ENCODE measurements around the gene TNFRSF12A. TPM values are rescaled to one million over a fixed set of nuclear protein-coding genes. Genes with fewer than 3 reads are reported as not detected.
"Not testable (repeated sequence)": the region's sequence is repeated elsewhere in the genome, so short reads cannot be mapped to it uniquely, and the experiment has no call there.

Gene TNFRSF12A
- total RNA-seq, 1 donor from 2014 or later = 14.3 TPM

- Mint-ChIP-seq H3K27ac (no peak overlapping the region), H3K36me3 (peaks cover 5% of the 10 kb centered on the region), H3K27me3 (ENCODE audit: insufficient read depth, low read depth) (peaks cover 12% of the 10 kb centered on the region), H3K4me1 (peaks cover 12% of the 10 kb centered on the region), H3K4me3 (peak overlapping the region; percentile 58), H3K9me3 (no peaks in the 10 kb centered on the region)
- Histone ChIP-seq H3K79me2 (ENCODE audit: low read depth) (no peaks in the 10 kb centered on the region), H3K4me1 (peaks cover 4% of the 10 kb centered on the region), H4K20me1 (ENCODE audit: low read depth) (peaks cover 16% of the 10 kb centered on the region), H3K36me3 (no peaks in the 10 kb centered on the region), H3K9me3 (ENCODE audit: low read depth) (no peaks in the 10 kb centered on the region), H3K27ac (no peak overlapping the region), H3K9ac (no peak overlapping the region), H3K27me3 (peaks cover 42% of the 10 kb centered on the region), H3F3A (ENCODE audit: low read depth) (peaks cover 5% of the 10 kb centered on the region), H3K4me3 (no peak overlapping the region), H3K4me2 (no peak overlapping the region), H2AFZ (replicated peaks) (no peak overlapping the region)
- no peak for DNase-seq (ENCODE audit: low spot score)
- no peak for TF ChIP-seq EZH2 (IDR thresholded peaks at IDR 0.05)
- no peak for TF ChIP-seq CTCF (IDR thresholded peaks at IDR 0.05)
- no peak for TF ChIP-seq EZH2phosphoT487 (IDR thresholded peaks at IDR 0.05)
Observed at GRCh38 chr16:3054965-3055733, 35.0 kb downstream of the TNFRSF12A start.

GRCh38 chr16:3055734-3056115 lies 35.6 kb downstream of the TNFRSF12A start:
- H3K27ac ChIP-seq; H3K4me3 ChIP-seq; H3K9me3 ChIP-seq (ENCODE audit: low read depth); H3K4me3 Mint-ChIP-seq; H3K4me1 ChIP-seq; H2AFZ ChIP-seq (replicated peaks); H3K9me3 Mint-ChIP-seq; H3K36me3 ChIP-seq; H3K27ac Mint-ChIP-seq; H3F3A ChIP-seq (ENCODE audit: low read depth); H3K4me2 ChIP-seq; H3K79me2 ChIP-seq (ENCODE audit: low read depth); DNase-seq (ENCODE audit: low spot score); H3K9ac ChIP-seq; H3K36me3 Mint-ChIP-seq: not testable (repeated sequence)
- Histone ChIP-seq H4K20me1 (ENCODE audit: low read depth) (peaks cover 16% of the 10 kb centered on the region), H3K27me3 (peaks cover 42% of the 10 kb centered on the region)
- Mint-ChIP-seq H3K4me1 (peaks cover 13% of the 10 kb centered on the region), H3K27me3 (ENCODE audit: insufficient read depth, low read depth) (peaks cover 14% of the 10 kb centered on the region)

GRCh38 chr16:3056336-3057180 lies 36.4 kb downstream of the TNFRSF12A start:
- Mint-ChIP-seq H3K4me1 (peaks cover 13% of the 10 kb centered on the region), H3K4me3 (no peak overlapping the region)

More at GRCh38 chr16:3056336-3057180, 36.4 kb downstream of the TNFRSF12A start:
- Histone ChIP-seq H3K36me3 (no peaks in the 10 kb centered on the region), H3K4me3 (no peak overlapping the region), H3K79me2 (ENCODE audit: low read depth) (no peaks in the 10 kb centered on the region), H4K20me1 (ENCODE audit: low read depth) (peaks cover 16% of the 10 kb centered on the region), H3K4me2 (no peak overlapping the region), H3K9ac (no peak overlapping the region), H3F3A (ENCODE audit: low read depth) (peaks cover 5% of the 10 kb centered on the region), H2AFZ (replicated peaks) (no peak overlapping the region), H3K4me1 (peaks cover 4% of the 10 kb centered on the region), H3K27me3 (peaks cover 45% of the 10 kb centered on the region), H3K9me3 (ENCODE audit: low read depth) (no peaks in the 10 kb centered on the region), H3K27ac (no peak overlapping the region)
- Mint-ChIP-seq H3K9me3 (no peaks in the 10 kb centered on the region), H3K27me3 (ENCODE audit: insufficient read depth, low read depth) (peaks cover 10% of the 10 kb centered on the region), H3K36me3 (peaks cover 5% of the 10 kb centered on the region), H3K27ac (no peak overlapping the region)
- DNase-seq (ENCODE audit: low spot score) = no peak
- no peak for TF ChIP-seq EZH2phosphoT487 (IDR thresholded peaks at IDR 0.05)
- TF ChIP-seq EZH2 (IDR thresholded peaks at IDR 0.05) = no peak
- TF ChIP-seq CTCF (IDR thresholded peaks at IDR 0.05) = no peak
